H1 (cell line): ENCODE data around the gene CAPN15. TPM values are rescaled to one million over a fixed set of nuclear protein-coding genes. Genes with fewer than 3 reads are reported as not detected.

Experiments
- CTCF ChIA-PET: fragments of 300-600 bp; sonication (Branson Sonifier 250); formaldehyde crosslinking; loops from one replicate; lab custom pipeline; 2021; ENCODE audit not compliant: partially characterized antibody; lab: Charles Lee
- POLR2A ChIA-PET: fragments of 300-600 bp; sonication (Branson Sonifier 250); formaldehyde crosslinking; loops from one replicate; lab custom pipeline; 2021; ENCODE audit warnings: inconsistent platforms; ENCODE audit not compliant: partially characterized antibody; lab: Charles Lee
- DNase-seq, 2 experiments: peaks; one replicate each; pipeline versions ENCODE4 v3.0.0 to v3.0.0-alpha.2; 2010 to 2022; ENCODE audit warnings: low spot score in 2 of 2, low read depth in 1 of 2, mixed read lengths in 1 of 2
- FAIRE-seq: peaks from 2 replicates; lab custom pipeline; 2011; peaks lifted over from hg19 to GRCh38; lab: Jason Lieb, UNC
- H2AFZ ChIP-seq: 2 replicates; pipeline ENCODE4 v1.8.1; 2012; ENCODE audit warnings: low read length, inconsistent platforms
- H2AK5ac ChIP-seq: 2 replicates; pipeline ENCODE4 v1.6.1; 2013; ENCODE audit warnings: low read depth, low read length
- H2BK120ac ChIP-seq: replicated peaks from 2 replicates; pipeline ENCODE3; 2013; ENCODE audit warnings: low read depth, low read length, inconsistent platforms
- H2BK12ac ChIP-seq: 2 replicates; pipeline ENCODE4 v1.6.1; 2013; ENCODE audit warnings: low read depth, low read length
- H2BK15ac ChIP-seq: 2 replicates; pipeline ENCODE4 v1.6.1; 2013; ENCODE audit warnings: low read length
- H2BK20ac ChIP-seq: 2 replicates; pipeline ENCODE4 v1.6.1; 2013; ENCODE audit warnings: low read length
- H2BK5ac ChIP-seq: 2 replicates; pipeline ENCODE4 v1.6.1; 2013; ENCODE audit warnings: low read depth, low read length
- H3K14ac ChIP-seq: 2 replicates; pipeline ENCODE4 v1.6.1; 2013; ENCODE audit warnings: inconsistent platforms; ENCODE audit not compliant: insufficient read length
- H3K18ac ChIP-seq: 2 replicates; pipeline ENCODE4 v1.6.1; 2013; ENCODE audit warnings: low read length; ENCODE audit errors: extremely low read depth
- H3K23ac ChIP-seq: 2 replicates; pipeline ENCODE4 v1.6.1; 2013; ENCODE audit warnings: inconsistent platforms; ENCODE audit not compliant: insufficient read length
- H3K23me2 ChIP-seq: 2 replicates; pipeline ENCODE4 v1.6.1; 2013; ENCODE audit warnings: low read depth, low read length
- H3K27ac ChIP-seq: 2 replicates; pipeline ENCODE4 v1.6.1; 2011; ENCODE audit warnings: low read depth, low read length, inconsistent platforms
- H3K27me3 ChIP-seq, 4 experiments: replicated peaks in 1 of 4; 1 replicate in 1 of 4; 2 replicates in 3 of 4; pipeline versions ENCODE4 v1.6.1 to v1.8.1; 2011 to 2013; ENCODE audit warnings: low read length in 3 of 4, mild to moderate bottlenecking in 3 of 4, inconsistent platforms in 2 of 4, mixed read lengths in 2 of 4, moderate library complexity in 1 of 4; ENCODE audit not compliant: control insufficient read depth in 3 of 4, insufficient read depth in 3 of 4; ENCODE audit errors: extremely low read depth in 1 of 4
- H3K36me3 ChIP-seq, 4 experiments: 2 replicates each; pipeline versions ENCODE4 v1.6.1 to v1.8.1; 2011 to 2013; ENCODE audit warnings: mild to moderate bottlenecking in 4 of 4, low read length in 3 of 4, moderate library complexity in 2 of 4, control low read depth in 1 of 4, inconsistent platforms in 1 of 4; ENCODE audit not compliant: insufficient read depth in 4 of 4, control insufficient read depth in 2 of 4
- H3K4ac ChIP-seq: replicated peaks from 2 replicates; pipeline ENCODE3; 2013; ENCODE audit warnings: low read length, low read depth, mixed read lengths, inconsistent platforms; ENCODE audit not compliant: insufficient read length
- H3K4me1 ChIP-seq, 4 experiments: replicated peaks in 1 of 4; 1 replicate in 1 of 4; 2 replicates in 3 of 4; pipeline versions ENCODE4 v1.6.1 to v1.8.1; 2011 to 2013; ENCODE audit warnings: low read length in 3 of 4, inconsistent platforms in 2 of 4, mixed read lengths in 1 of 4; ENCODE audit not compliant: insufficient read depth in 4 of 4, control insufficient read depth in 3 of 4
- H3K4me2 ChIP-seq, 2 experiments: 2 replicates each; pipeline versions ENCODE4 v1.6.1 to v1.8.1; 2011 to 2013; ENCODE audit warnings: low read depth in 2 of 2, low read length in 2 of 2, control low read depth in 1 of 2, inconsistent platforms in 1 of 2, mild to moderate bottlenecking in 1 of 2; ENCODE audit not compliant: insufficient read depth in 1 of 2
- H3K4me3 ChIP-seq, 4 experiments: fragments of 200-600, 300-600 bp in 1 of 4; sonication (generic), shearing (Covaris generic), sonication (Bioruptor Twin) in 1 of 4; 2 replicates each; pipeline versions ENCODE4 v1.5.1 to v1.8.1; 2011 to 2016; ENCODE audit warnings: low read length in 4 of 4, low read depth in 3 of 4, control low read depth in 2 of 4, inconsistent platforms in 2 of 4, mild to moderate bottlenecking in 2 of 4, mixed read lengths in 1 of 4, moderate library complexity in 1 of 4; ENCODE audit not compliant: insufficient read depth in 2 of 4; ENCODE audit errors: extremely low read depth in 1 of 4
- H3K56ac ChIP-seq: replicated peaks from 2 replicates; pipeline ENCODE3; 2013; ENCODE audit warnings: low read depth, mild to moderate bottlenecking, mixed read lengths, low read length, inconsistent platforms; ENCODE audit not compliant: insufficient read length
- H3K79me1 ChIP-seq: 2 replicates; pipeline ENCODE4 v1.6.1; 2013; ENCODE audit warnings: low read depth, low read length, control low read depth
- H3K79me2 ChIP-seq, 2 experiments: 2 replicates each; pipeline versions ENCODE4 v1.6.1 to v1.8.1; 2012 to 2013; ENCODE audit warnings: low read length in 2 of 2, mild to moderate bottlenecking in 2 of 2, inconsistent platforms in 1 of 2; ENCODE audit not compliant: insufficient read depth in 2 of 2, control insufficient read depth in 1 of 2
- H3K9ac ChIP-seq, 4 experiments: replicated peaks in 1 of 4; 1 replicate in 1 of 4; 2 replicates in 3 of 4; pipeline versions ENCODE4 v1.6.1 to v1.8.1; 2011 to 2013; ENCODE audit warnings: low read depth in 3 of 4, low read length in 3 of 4, control low read depth in 2 of 4, mild to moderate bottlenecking in 2 of 4, moderate library complexity in 2 of 4, inconsistent platforms in 1 of 4; ENCODE audit errors: extremely low read depth in 1 of 4
- H3K9me3 ChIP-seq, 2 experiments: 2 replicates each; pipeline versions ENCODE4 v1.6.1 to v1.8.1; 2012 to 2013; ENCODE audit warnings: mild to moderate bottlenecking in 2 of 2, moderate library complexity in 2 of 2, control low read depth in 1 of 2, inconsistent platforms in 1 of 2, low read depth in 1 of 2, low read length in 1 of 2, mixed read lengths in 1 of 2; ENCODE audit not compliant: insufficient read depth in 2 of 2
- H4K20me1 ChIP-seq, 2 experiments: replicated peaks in 1 of 2; 2 replicates each; pipeline versions ENCODE3 to v1.8.1; 2011 to 2013; ENCODE audit warnings: inconsistent platforms in 2 of 2, low read length in 2 of 2, mild to moderate bottlenecking in 1 of 2; ENCODE audit not compliant: insufficient read depth in 2 of 2, control insufficient read depth in 1 of 2
- H4K5ac ChIP-seq: 2 replicates; pipeline ENCODE4 v1.6.1; 2013; ENCODE audit warnings: low read length, low read depth, mixed read lengths, inconsistent platforms; ENCODE audit not compliant: insufficient read length
- H4K8ac ChIP-seq: 2 replicates; pipeline ENCODE4 v1.8.0; 2013; ENCODE audit warnings: mild to moderate bottlenecking, moderate library complexity, low read length, inconsistent platforms; ENCODE audit not compliant: insufficient read depth; ENCODE audit errors: extremely low read depth
- H4K91ac ChIP-seq: replicated peaks from 2 replicates; pipeline ENCODE3; 2013; ENCODE audit warnings: low read length, mixed read lengths, inconsistent platforms; ENCODE audit not compliant: insufficient read length
- FOSL1 ChIP-seq: IDR thresholded peaks from 2 replicates; pipeline ENCODE4 v1.6.1; 2011; ENCODE audit warnings: mild to moderate bottlenecking, low read depth, low read length, moderate library complexity; ENCODE audit not compliant: insufficient read depth
- GABPA ChIP-seq: IDR thresholded peaks from 2 replicates; pipeline ENCODE4 v1.6.1; 2011; ENCODE audit warnings: mild to moderate bottlenecking, low read length, moderate library complexity, borderline replicate concordance; ENCODE audit not compliant: insufficient read depth
- KDM5A ChIP-seq: fragments of 200-600 bp; IDR thresholded peaks from 2 replicates; pipeline ENCODE4 v1.7.1; 2012; ENCODE audit warnings: mild to moderate bottlenecking, low read length, inconsistent platforms, mixed read lengths
- RXRA ChIP-seq: IDR thresholded peaks from 2 replicates; pipeline ENCODE4 v1.6.1; 2011; ENCODE audit warnings: low read depth, mild to moderate bottlenecking, low read length, moderate library complexity; ENCODE audit not compliant: insufficient read depth
- SIN3A ChIP-seq, 2 experiments: IDR thresholded peaks in 1 of 2; conservative IDR thresholded peaks in 1 of 2; 2 replicates each; pipeline ENCODE4 v1.6.1; 2011 to 2012; ENCODE audit warnings: low read length in 2 of 2, improper control_type of control experiment in 1 of 2, low read depth in 1 of 2, mild to moderate bottlenecking in 1 of 2
- SUZ12 ChIP-seq: fragments of 200-600 bp; sonication (generic); IDR thresholded peaks from 2 replicates; pipeline ENCODE4 v1.6.1; 2012; ENCODE audit warnings: mild to moderate bottlenecking, inconsistent platforms, low read length, moderate library complexity, mixed read lengths
- TAF7 ChIP-seq: optimal IDR thresholded peaks from 2 replicates; pipeline ENCODE3; 2011; ENCODE audit warnings: low read depth, mild to moderate bottlenecking, inconsistent platforms, low read length, moderate library complexity, borderline replicate concordance
- WGBS, 2 experiments: shearing (Covaris generic) in 1 of 2; methylation state at CpG; one replicate each; pipeline versions ENCODE4 v1.1.6 to v1.1.7; 2013 to 2015; ENCODE audit warnings: low lambda C conversion rate in 2 of 2, mixed read lengths in 2 of 2, inconsistent platforms in 1 of 2, low coverage in 1 of 2, missing lambda C conversion rate in 1 of 2; ENCODE audit not compliant: insufficient replicate concordance in 2 of 2, insufficient coverage in 1 of 2, insufficient read length in 1 of 2; ENCODE audit errors: extremely low coverage in 1 of 2, missing lambda C conversion rate in 1 of 2; 5-methylcytosine and 5-hydroxymethylcytosine counted together
- polyA plus RNA-seq, 7 experiments: library from polyadenylated mRNA; depleted of rRNA in 3 of 7; stranded (reverse) in 5 of 7; unstranded in 2 of 7; fragments of >200 nt in 5 of 7; fragments of 200-250 nt in 2 of 7; gene quantifications; 1 replicate in 5 of 7; 2 replicates in 1 of 7; 4 replicates in 1 of 7; pipeline versions ENCODE4 v1.2.1 to v1.2.3, GENCODE V29; 2011 to 2013; ENCODE audit warnings: missing spikeins in 2 of 7, mixed read lengths in 2 of 7
- total RNA-seq: library from RNA; stranded (reverse); fragmentation: NEBNext Ultra II Directional; extraction: Animal tissue kit (Norgen Biotek cat#: 25700); gene quantifications from 2 replicates; pipeline ENCODE4 v1.2.1, GENCODE V29; 2021

CAPN15 gene
- total and polyA plus RNA-seq, 2 of the 8 experiments (the other 6 are each of a cell fraction or from before 2014, with no cell fraction given), result 38.9 to 76.9 TPM

DNA sequence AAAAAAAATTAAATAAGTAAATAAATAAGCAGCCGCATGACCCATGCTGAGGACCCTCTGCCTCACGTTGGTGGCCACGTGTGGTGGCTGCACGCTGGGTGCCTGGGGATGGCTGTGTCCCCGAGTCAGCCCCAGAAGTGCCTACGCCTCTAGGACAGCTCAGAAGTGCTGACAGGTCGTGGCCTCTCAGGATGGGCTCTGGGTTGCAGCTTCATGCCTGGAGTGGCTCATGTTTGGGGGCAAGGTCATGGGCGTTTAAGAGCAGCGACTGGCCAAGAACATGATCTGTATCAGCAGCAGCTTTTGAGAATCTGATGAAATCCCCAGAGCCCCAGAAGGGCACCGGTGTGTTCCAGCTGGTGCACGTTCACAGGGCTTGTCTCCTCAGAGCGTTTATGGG, 26.8 kb upstream of the CAPN15 start:
- Histone ChIP-seq H2BK120ac (no peak overlapping the region), H3K4me2 (no peak overlapping the region), H3K14ac (no peak overlapping the region), H4K20me1 (no peaks in the 10 kb centered on the region), H3K36me3 (no peaks in the 10 kb centered on the region), H4K8ac (no peak overlapping the region; the same call in 1 of the 2 replicates), H3K9me3 (no peaks in the 10 kb centered on the region), H3K27ac (no peak overlapping the region), H2BK20ac (no peak overlapping the region), H2BK5ac (no peak overlapping the region), H2BK12ac (no peak overlapping the region)
- FAIRE-seq, result no peak
- POLR2A ChIA-PET, result interaction anchor here (0.7 kb wide), 1 partner anchor 22 kb away, joined by 3 read pairs; no protein-coding TSS in a partner anchor
- TF ChIP-seq KDM5A, result no peak
- no peak for TF ChIP-seq SUZ12
- no peak for TF ChIP-seq FOSL1
- no peak for TF ChIP-seq TAF7
- no peak for TF ChIP-seq RXRA
- TF ChIP-seq GABPA, result no peak
- TF ChIP-seq SIN3A (conservative IDR thresholded peaks at IDR 0.05 in 1 of 2, IDR thresholded peaks at IDR 0.05 in 1 of 2; ENCODE audit: low read depth in 1 of 2, low read length in 2 of 2), result no peak
- TF ChIP-seq, all 59 proteins: peak for 0
- Histone ChIP-seq H3K4me1 (no peaks in the 10 kb centered on the region; a peak in 1 of 7 replicates), H3K27me3 (no peaks in the 10 kb centered on the region), H3K23ac (no peak overlapping the region), H3K23me2 (no peaks in the 10 kb centered on the region), H3K79me1 (no peaks in the 10 kb centered on the region), H3K4ac (no peak overlapping the region), H3K79me2 (no peaks in the 10 kb centered on the region), H2AFZ (no peak overlapping the region), H4K5ac (no peak overlapping the region), H3K9ac (no peak overlapping the region), H3K56ac (no peak overlapping the region), H2AK5ac (no peak overlapping the region), H2BK15ac (no peak overlapping the region), H4K91ac (no peak overlapping the region), H3K18ac (no peak overlapping the region), H3K4me3 (no peak overlapping the region)
- no peak for DNase-seq
- CTCF ChIA-PET, result interaction anchor here (0.6 to 2.9 kb wide), 12 partner anchors 12 to 301 kb away, joined by 3 to 19 read pairs (median 4); no protein-coding TSS in a partner anchor
- 87% methylated on average over 12 of the region's 12 CpGs; no CpG with 5 or more reads in 1 of the 2 experiments for WGBS, 2 experiments
